NCI-H82 treated with DMSO at 0.1 percent for 48 hours (cell line): ENCODE results near the gene NAA16.
A peak's percentile ranks its signal among the peaks of the same experiment; 100 is the strongest.
"Not testable (repeated sequence)": the region's sequence is repeated elsewhere in the genome, so short reads cannot be mapped to it uniquely, and the experiment has no call there.

Experiments used
- DNase-seq: peaks from one replicate; lab custom pipeline; 2025; ENCODE audit not compliant: unreplicated experiment; lab: John Stamatoyannopoulos, UW

Gene NAA16

GRCh38 chr13:41352935-41353840 is 42.1 kb downstream of the NAA16 start:
- peak; percentile 33 for DNase-seq

- no peak for DNase-seq
Observed at GRCh38 chr13:41354416-41354815, 43.3 kb downstream of the NAA16 start.

DNA sequence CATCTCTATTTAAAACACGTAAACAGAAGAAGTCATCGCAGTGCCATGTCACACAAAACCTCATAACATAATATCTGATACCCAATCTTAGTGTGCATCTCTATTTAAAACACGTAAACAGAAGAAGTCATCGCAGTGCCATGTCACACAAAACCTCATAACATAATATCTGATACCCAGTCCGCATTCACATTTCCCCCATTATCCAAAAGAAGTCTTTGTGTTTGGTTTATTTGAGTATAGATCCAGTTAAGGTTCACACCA is 45.2 kb downstream of the NAA16 start:
- not testable (repeated sequence) for DNase-seq

DNA sequence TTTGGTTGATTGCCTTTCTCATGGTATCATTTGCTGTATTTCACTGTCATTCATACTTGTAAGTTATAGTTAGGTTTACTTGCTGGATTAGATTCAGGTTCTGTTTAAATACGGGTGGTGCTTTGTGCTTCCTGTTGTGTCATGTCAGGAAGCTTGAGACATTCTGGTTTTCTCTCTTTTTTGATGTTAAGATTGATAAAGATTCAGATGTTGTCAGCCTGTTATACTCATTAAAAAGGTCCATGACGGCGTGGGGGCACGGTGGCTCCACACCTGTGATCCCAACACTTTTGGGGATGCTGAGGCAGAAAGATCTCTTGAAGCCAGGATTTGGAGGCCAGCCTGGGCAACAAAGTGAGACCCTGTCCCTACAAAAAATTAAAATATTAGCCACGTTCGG is 45.7 kb downstream of the NAA16 start:
- no peak for DNase-seq

GRCh38 chr13:41361491-41361890 is 50.4 kb downstream of the NAA16 start:
- no peak for DNase-seq

DNA sequence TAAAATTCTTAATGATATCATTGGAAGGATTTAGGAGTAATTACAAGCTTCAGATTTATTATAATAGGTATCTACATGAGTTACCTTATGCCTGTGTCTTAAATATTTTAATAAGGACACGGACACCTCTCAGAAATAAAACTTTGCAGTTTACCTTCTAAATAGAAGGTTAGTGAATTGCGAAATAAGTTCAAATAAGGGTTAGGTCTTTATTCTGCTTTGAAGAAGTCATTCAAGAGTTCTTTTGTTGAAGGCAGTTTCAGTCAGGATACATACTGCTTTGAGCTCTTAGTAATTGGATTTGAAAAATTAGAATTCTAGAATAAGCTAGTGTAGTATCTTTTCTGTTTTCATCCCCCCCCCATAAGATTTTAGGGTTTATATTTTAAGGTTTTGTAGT is 53.0 kb downstream of the NAA16 start:
- DNase-seq: no peak

- no peak for DNase-seq
Observed at GRCh38 chr13:41365631-41366030, 54.6 kb downstream of the NAA16 start.

GRCh38 chr13:41370736-41371135 is 59.7 kb downstream of the NAA16 start:
- DNase-seq: no peak

DNA sequence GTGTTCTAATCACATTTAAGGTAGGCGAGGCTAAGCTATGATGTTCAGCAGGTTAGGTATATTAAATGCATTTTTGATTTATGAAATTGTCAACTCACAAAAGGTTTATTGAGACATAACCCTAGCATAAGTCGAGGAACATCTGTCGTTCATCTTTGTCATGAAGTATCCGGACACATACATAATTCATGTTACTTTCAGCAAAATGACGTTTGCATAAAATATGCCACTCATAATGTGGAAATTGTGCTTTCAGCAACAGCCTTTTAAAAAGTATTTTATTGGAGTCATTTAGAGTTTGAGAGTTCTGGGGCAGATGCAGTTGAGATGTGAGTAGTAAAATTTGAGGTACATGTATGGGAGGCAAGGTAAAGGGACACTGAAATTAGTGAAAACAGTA is 66.4 kb downstream of the NAA16 start:
- DNase-seq: no peak

DNA sequence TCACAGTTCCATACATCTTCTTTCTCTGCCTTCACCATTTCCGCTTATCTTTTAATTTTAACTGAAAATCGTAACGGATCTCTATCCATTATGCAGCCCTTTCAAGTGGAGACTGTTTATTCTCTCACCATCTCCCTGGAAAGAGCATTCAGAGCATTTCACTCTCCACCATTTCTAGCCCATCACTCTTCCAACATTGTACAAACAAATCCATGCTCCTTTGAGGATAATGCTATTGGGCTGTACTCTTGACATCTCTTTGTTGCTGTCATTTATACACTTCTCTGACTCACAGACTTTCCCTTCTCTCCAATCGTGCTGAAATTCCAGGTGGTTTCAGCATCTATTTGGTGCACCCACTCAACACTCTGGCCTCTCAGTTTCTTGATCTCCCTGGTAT is 71.4 kb downstream of the NAA16 start:
- no peak for DNase-seq

GRCh38 chr13:41383386-41383785 is 72.3 kb downstream of the NAA16 start:
- no peak for DNase-seq

GRCh38 chr13:41384749-41385503 is 73.9 kb downstream of the NAA16 start:
- DNase-seq: no peak

DNA sequence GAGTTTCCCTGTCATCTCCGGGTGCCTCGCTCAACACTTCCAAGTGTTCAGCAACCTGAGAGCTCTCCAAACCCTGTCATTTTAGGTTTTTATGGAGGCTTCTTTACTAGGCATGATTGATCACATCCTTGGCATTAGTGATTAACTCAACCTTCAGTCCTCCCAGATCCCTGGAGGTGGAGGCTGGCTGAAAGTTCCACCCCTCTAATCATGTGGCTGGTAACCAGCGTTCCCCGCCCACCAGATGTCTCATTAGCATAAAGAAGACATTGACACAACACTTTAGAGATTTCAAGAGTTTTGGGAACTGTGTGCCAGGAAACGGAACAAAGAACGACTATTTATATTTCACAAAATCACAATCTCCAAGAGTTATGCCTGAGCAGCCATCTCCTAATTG is 75.1 kb downstream of the NAA16 start:
- no peak for DNase-seq

- DNase-seq: no peak
Observed at GRCh38 chr13:41387576-41387975, 76.5 kb downstream of the NAA16 start.

DNA sequence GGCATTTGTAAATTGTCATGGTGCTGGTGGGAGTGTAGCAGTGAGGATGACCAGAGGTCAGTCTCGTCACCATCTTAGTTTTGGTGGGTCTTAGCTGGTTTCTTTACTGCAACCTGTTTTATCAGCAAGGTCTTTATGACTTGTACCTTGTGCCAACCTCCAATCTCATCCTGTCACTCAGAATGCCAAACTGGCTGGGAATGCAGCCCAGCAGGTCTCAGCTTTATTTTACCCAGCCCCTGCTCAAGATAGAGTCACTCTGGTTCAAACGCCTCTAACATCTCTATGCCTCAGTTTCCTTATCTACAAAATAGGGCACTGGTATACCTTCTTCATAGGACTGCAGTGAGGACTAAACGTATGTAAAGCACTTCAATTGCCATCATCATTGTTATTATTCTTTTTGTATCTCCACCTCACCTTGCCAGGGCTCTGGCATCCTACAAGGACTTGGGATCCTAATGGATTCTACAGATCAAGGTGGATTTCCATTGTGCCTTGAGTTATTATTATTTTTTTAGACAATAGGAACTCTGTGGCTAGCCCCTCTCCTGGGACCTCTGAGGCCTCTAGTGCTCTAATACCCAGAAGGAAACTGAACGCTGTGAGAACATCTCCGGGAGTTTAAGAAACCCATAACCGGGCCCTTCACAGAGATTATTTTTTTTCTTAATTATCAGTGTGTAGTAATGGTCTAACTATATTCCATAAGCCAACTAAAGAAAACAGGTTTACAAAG is 77.2 kb downstream of the NAA16 start:
- no peak for DNase-seq

DNA sequence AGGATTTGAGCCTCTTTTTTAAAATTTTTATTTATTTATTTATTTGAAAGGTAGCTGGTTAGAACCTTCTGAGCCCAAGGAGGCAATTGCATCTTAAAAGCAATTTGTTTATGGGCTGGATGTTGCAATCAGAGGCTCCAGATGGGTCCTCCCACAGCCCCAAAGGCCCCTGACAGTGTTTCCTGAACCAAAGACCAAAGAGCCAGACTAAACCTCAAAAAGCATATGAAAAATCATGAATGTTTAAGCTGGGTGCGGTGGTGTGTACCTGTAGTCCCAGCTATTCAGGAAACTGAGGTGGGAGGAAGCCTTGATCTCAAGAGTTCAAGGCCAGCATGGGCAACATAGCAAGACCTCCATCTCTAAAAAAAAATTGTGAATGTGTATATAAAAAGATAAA is 78.5 kb downstream of the NAA16 start:
- DNase-seq: no peak

GRCh38 chr13:41394166-41394565 is 83.1 kb downstream of the NAA16 start:
- DNase-seq: no peak

DNA sequence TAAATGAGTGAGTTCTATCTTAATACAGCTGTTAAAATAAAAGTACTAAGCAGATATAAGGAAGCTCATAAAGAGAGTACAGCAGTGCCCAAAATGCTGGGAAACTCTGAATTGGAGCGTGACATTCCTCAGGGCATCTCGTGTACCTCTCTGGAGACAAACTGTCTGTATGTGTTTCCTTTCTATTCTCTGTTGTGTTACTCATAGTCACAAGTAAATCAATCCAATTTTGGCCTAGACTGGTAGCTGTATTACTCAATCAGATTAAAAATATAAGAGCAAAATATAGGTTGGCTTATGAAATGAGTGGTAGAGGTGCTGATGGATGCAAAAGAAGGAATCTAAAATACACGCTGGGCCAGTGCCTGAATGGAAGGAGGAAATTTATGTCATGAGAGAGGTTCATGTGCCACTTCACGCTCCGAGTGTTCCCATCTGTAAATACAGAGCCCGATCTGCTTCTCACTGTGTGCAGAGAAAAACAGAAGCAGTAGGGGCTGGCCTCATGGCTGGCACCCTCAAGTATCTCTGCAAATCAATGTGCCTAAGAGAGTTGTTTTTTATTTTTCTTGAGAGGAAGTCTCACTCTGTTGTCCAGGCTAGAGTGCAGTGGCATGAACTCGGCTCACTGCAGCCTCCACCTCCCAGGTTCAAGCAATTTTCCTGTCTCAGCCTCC is 87.6 kb downstream of the NAA16 start:
- no peak for DNase-seq

DNA sequence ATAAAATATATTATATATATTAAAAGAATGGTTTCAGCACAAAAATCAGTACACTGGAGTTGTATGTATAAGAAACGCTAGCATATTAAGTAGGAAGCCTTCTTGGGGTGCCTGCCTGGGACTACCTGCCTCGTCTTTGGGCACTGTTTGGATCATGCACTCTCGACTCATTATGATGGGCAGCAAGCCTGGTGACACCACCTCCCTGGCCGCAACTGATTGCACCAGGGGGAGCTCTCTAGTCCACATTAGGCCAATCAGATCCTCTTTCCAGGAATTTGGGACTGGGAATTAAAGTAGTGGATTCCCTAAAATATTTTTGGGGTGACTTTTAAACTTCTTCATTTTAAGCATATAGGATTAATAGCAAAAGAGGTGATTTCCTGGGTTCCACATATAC is 90.3 kb downstream of the NAA16 start:
- no peak for DNase-seq

DNA sequence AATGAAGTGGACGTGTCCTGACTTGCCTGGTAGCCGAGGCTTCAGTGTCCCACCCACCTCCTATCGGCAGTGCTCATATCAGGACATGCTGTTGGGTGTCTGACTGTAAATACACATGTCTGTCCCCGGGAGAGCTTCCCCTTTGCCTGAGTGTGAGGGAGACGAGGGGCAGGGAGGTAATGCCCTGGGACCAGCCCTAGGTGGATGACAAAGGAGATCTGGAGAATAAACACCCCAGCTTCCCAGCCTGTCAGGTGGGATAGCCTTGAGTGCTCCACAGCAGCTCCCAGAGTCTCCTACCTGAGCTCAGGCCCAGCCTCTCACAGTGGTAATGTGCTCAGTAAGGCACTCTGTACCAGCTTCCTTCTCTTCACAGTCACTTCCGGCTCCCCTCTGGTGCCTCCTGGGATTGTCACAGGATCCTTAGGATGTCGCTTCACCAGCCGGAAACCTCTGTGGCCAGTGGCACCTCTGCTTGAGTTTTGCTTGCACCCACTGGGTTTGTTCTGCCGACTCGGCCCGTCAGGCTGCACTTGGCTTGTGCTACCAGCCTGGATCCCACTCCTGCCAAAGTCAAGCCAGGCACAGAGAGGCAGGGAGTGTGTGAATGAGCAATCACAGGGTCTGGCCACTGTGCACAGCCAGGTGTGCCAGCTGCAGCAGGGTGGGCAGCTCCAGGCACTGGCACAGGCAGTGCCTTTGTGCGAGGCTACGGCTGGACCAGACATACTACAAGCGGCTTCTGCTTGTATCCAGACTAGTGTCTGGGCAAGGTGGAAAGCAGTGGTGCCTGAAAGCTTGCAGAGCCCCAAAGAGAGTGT is 91.8 kb downstream of the NAA16 start:
- DNase-seq: no peak
